NOMO-1 (cell line): Measurements from ENCODE around the gene ADK.
A peak's percentile ranks its signal among the peaks of the same experiment; 100 is the strongest.

ENCODE experiments used
- DNase-seq, 2 experiments: peaks; one replicate each; lab custom pipeline; 2025; ENCODE audit not compliant: unreplicated experiment in 2 of 2; lab: John Stamatoyannopoulos, UW

ADK gene

GRCh38 chr10:74400186-74400585 is 249.2 kb downstream of the ADK start:
- DNase-seq: no peak

DNA sequence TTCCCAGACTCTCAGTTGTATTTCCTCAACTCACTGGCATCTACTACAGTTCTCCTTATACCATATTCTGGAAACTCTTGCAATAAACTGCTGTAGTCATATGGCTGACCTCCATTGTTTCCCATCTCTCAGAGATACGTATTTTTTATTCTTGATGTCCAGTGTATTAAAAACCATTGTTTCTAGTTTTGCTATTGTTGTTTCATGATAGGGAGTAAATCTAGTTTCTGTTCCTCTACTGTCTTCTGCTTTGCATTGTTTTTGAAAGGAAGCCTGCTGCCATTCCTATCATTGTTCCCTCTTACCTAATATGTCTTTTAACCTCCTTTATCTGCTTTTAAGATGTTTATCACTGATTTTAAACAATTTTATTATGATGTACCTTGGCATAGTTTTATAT is 255.0 kb downstream of the ADK start:
- DNase-seq: peak in 1 of 2 experiments; percentile 45

DNA sequence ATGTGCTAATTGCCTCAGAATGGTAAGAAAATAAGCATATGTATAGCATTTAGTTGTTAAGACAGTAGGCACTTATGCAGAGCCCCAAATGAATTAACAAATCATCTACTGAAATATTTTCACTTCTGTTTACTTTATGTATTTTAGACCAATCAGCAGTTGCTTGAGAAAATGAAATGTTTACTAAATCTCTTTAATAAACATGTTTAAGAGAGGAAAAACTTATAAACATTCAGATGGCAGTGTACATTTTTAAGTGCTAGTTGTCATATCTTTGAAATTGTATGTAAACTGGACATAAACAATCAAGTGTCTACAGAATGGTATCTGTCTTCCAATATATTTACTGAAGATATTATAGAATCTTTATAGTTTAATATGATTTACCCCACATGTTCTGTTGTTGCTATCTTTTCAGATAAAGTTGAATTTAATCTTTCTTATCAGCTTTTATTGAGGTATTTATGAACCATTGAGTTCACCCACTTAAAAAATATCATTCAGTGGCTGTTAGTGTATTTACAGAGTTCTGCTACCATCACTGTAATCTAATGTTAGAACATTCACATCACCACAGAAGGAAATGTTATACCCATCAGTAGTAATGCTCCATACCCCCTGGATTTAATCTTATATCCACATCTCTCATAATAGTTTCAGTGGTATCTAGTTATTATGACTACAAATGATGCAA is 264.3 kb downstream of the ADK start:
- no peak for DNase-seq

GRCh38 chr10:74417397-74417796 is 266.4 kb downstream of the ADK start:
- DNase-seq: no peak

DNA sequence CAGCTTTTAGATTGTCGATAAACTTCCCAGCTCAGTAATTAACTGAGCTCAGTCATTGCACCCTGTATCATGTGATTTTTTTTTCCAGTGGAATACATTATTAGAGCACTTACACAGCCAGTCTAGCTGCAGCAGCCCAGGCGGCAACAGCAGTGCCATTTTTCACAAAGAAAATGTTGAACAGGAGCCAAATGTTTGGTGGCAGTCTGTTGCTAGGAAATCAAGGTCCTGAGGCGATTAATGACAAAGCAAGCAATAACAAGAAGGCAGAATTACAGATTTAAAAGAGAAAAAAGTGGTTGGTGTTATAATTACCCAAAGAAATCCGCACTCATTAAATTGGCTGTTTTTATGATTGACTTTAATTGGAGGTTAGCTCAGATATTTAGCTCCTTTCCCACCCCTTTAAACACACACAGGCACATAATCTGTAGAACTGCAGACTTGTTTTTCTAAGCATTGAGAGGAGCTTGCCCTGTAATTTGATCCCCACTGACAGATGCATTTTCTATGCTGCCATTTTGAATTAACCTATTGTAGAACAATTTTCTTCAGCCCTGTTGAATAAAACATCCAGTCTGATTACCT is 267.4 kb downstream of the ADK start:
- no peak for DNase-seq

DNA sequence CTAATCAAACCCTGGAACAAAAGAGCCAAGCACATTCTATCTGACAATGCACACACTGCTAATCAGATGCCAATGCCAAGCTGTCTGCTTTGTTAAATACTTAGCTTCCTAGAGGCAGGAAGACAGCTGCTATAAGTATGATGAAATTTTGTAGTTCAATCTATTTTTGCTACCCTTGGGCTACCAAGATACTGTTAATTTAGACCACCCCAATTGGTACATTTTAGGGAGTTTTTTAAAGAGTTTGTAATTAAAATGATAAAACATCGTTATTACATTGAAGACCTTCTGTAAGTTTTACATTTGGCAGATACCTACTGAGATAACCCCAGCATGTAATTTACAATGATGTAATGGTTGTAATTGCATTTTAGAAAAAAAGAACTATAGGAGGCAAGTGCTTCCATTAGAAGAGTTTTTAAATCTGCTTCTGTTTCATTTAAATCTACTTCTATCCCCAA is 268.5 kb downstream of the ADK start:
- no peak for DNase-seq

DNA sequence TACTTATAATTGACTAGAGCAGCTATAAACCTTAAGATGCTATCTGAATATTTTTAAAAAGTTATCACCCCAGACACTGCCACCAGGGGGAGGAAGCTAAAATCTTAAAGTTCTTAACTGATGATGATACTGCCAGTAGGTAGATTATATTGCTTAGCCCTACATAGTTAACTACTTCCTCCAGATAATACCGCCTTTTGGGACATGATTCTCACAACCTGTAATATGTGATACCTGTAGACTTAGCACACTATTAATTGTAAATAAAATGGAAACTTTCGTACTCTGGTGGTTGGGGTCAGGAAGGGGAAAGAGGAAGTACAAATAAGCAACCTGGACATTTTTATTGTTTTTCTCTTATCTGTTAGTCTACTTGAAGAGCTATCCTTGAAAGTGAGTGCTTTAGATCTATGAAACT is 268.9 kb downstream of the ADK start:
- peak in 1 of 2 experiments; percentile 73 for DNase-seq

DNA sequence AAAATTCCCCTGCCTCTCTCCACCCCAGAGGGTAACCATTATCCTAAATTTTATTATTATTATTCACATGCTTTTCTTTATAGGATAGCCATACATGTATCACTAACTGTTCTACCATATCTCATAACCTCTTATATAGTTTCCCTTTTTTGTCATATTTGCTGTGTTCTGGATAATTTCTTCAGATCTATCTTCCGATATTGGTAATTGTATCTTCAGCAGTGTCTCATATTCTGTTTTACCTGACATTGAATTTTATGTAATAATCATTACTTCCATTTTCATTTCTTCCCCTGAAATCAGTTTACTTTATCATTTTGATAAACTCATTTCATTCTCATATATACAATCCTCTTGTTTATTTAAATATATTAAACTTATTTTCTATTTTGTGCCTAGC is 273.5 kb downstream of the ADK start:
- no peak for DNase-seq

GRCh38 chr10:74425456-74426001 is 274.5 kb downstream of the ADK start:
- DNase-seq: no peak

- DNase-seq: no peak
These were observed 280.8 kb downstream of the ADK start for GRCh38 chr10:74431816-74432215.

GRCh38 chr10:74432841-74433594 is 282.0 kb downstream of the ADK start:
- DNase-seq: no peak

DNA sequence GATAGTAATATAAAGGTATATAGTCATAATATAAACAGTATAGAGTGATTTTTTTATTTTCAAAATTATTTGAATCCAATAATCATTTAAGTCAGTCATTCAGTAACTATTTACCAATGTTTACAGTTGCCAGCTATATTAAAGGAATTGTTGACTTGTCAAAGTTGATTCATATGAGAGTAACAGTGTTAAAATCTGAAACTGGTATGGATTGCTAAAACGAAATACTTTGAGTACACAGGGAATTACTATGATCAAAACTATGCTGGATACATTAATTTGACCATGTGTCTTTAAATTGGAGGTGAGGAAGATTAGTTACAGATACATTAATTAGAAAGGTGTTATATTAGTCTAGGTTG is 282.6 kb downstream of the ADK start:
- no peak for DNase-seq

DNA sequence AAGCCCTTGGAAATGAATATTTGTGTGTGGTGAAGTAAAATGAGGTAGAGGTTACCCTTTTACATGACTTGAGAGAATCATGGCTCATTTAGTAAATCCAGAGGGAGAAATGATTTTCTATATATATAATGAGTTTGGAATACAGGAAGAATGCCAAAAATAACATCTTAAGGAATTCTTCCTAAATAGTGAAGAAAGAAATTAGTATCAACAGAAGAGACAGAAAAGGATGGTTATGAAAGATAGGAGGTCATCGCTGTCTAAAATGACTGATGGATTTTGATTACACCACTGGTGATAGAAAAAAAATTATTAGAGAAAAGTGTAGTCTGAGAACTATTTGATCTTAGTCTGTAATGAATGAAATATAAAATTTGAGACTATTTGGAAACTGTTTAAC is 283.0 kb downstream of the ADK start:
- no peak for DNase-seq

- DNase-seq: no peak
These were observed 283.5 kb downstream of the ADK start for GRCh38 chr10:74434547-74434946.

- no peak for DNase-seq
These were observed 285.6 kb downstream of the ADK start for GRCh38 chr10:74436523-74437170.

GRCh38 chr10:74437822-74438221 is 286.8 kb downstream of the ADK start:
- DNase-seq: no peak

DNA sequence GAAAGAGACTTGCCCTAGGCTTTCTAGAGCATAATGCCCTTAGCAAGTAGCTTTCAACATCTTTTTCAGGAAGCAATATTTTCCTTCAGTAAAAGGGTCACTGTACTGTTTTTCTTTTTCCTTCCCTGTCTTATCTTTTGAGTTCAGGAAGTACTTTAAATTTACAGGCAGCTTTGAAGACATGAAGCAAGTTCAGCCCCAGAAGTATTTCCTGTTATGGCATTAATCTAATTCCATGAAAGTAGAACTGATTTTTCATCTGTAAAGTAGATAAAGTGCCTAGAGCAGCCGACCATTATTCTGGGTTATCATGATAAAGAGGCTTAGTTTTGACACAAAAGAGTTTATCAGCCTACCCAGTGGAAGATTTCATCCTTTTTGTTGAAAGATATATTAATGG is 288.2 kb downstream of the ADK start:
- no peak for DNase-seq

DNA sequence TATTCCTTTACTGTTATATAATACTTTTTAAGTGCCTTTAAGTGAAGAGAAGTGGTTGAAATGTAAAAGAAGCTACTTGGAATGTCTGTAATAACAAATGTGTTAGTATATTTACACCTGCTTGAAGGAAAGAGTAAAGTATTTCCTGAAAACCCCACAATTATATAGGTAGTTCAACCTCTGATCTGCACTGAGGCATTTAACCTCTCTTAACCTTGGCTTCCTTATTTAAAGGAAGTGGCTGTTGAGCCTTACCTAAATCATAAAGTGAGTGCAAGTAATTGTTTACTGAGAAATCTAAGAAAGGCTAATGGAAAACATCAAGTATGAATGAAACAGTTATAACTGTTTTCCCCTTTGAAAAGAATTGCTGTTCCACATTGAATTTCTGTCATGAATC is 294.5 kb downstream of the ADK start:
- DNase-seq: no peak

GRCh38 chr10:74450602-74451001 is 299.6 kb downstream of the ADK start:
- DNase-seq: no peak

GRCh38 chr10:74451127-74451829 is 300.3 kb downstream of the ADK start:
- DNase-seq: no peak

DNA sequence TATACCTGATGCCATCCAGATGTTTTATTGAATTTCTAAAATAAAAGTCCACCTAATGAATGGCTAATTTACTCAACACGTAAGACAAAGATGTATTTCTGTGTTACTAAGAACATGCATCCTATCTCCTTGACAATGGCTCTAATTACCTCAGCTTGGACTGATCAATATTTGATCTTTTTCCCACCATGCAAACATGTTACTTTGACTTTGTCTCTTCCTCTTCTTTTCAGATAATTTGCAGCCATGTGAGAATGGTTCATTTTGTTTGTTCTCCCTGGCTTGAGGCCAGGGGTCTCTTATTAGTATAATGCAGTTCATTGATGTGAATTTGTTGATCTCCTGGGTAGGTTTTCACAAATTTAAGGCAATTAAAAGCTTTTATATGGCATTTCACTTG is 302.1 kb downstream of the ADK start:
- DNase-seq: no peak
